Esophagus muscularis mucosa (tissue), 4 donors: ENCODE data around the gene EMC8. TPM values are rescaled to one million over a fixed set of nuclear protein-coding genes. Genes with fewer than 3 reads are reported as not detected.

Experiments used
- DNase-seq: peaks from one replicate; pipeline ENCODE4 v3.0.0-alpha.2; 2017; ENCODE audit errors: extremely low spot score
- H3K27ac ChIP-seq, 4 donors: fragments of 200-600 bp; sonication (generic); replicated peaks in 1 of 4; 1 replicate in 3 of 4; 2 replicates in 1 of 4; pipeline ENCODE4 v1.5.1; 2016 to 2019; ENCODE audit warnings: mild to moderate bottlenecking in 1 of 4
- H3K27me3 ChIP-seq, 4 donors: fragments of 200-600 bp; sonication (generic); one replicate each; pipeline versions ENCODE4 v1.5.1 to v1.6.0; 2016 to 2019
- H3K36me3 ChIP-seq, 4 donors: fragments of 200-600 bp; sonication (generic); one replicate each; pipeline ENCODE4 v1.5.1; 2016 to 2019
- H3K4me1 ChIP-seq, 4 donors: fragments of 200-600 bp; sonication (generic); one replicate each; pipeline ENCODE4 v1.5.1; 2016 to 2019
- H3K4me3 ChIP-seq, 4 donors: fragments of 200-600 bp; sonication (generic); 1 replicate in 2 of 4; 2 replicates in 2 of 4; pipeline ENCODE4 v1.5.1; 2016 to 2019; ENCODE audit warnings: mild to moderate bottlenecking in 4 of 4, moderate library complexity in 1 of 4
- H3K9me3 ChIP-seq, 4 donors: fragments of 200-600 bp; sonication (generic); 1 replicate in 3 of 4; 2 replicates in 1 of 4; pipeline ENCODE4 v1.5.1; 2016 to 2019
- EP300 ChIP-seq: sonication (generic); formaldehyde crosslinking; IDR thresholded peaks from one replicate; pipeline ENCODE4 v1.6.1; 2017; ENCODE audit warnings: antibody characterized with exemption
- POLR2A ChIP-seq: fragments of 450-650 bp; IDR thresholded peaks from one replicate; pipeline ENCODE4 v1.6.1; 2017; ENCODE audit warnings: antibody characterized with exemption, moderate library complexity, mild to moderate bottlenecking, low read depth
- POLR2AphosphoS5 ChIP-seq, 2 donors: sonication (generic); formaldehyde crosslinking; IDR thresholded peaks; one replicate each; pipeline ENCODE4 v1.6.1; 2017; ENCODE audit warnings: antibody characterized with exemption in 2 of 2
- WGBS: methylation state at CpG from one replicate; pipeline ENCODE4 v1.1.5; 2018; 5-methylcytosine and 5-hydroxymethylcytosine counted together
- intact Hi-C: fragments of 100-400 bp; cut with DNase I; formaldehyde crosslinking; loops from one replicate; pipeline ENCODE4 v1.15.1; 2023
- total RNA-seq, 4 donors: library from RNA; depleted of rRNA; stranded (reverse); fragments of >200 nt; gene quantifications; one replicate each; pipeline versions ENCODE4 v1.1.0 to v1.2.1, GENCODE V29; 2016
- TF ChIP-seq, protein P1 (sequence below), 3 experiments: fragments of 200-600 bp in 2 of 3; fragments of 450-650 bp in 1 of 3; sonication (generic) in 2 of 3; IDR thresholded peaks; one replicate each; pipeline ENCODE4 v1.5.1; 2017 to 2019; ENCODE audit warnings: antibody characterized with exemption in 3 of 3, mild to moderate bottlenecking in 2 of 3, moderate library complexity in 1 of 3

Gene EMC8
- total RNA-seq, 4 donors from 2014 or later, result 26.0 to 41.3 (median 27.6) TPM

DNA sequence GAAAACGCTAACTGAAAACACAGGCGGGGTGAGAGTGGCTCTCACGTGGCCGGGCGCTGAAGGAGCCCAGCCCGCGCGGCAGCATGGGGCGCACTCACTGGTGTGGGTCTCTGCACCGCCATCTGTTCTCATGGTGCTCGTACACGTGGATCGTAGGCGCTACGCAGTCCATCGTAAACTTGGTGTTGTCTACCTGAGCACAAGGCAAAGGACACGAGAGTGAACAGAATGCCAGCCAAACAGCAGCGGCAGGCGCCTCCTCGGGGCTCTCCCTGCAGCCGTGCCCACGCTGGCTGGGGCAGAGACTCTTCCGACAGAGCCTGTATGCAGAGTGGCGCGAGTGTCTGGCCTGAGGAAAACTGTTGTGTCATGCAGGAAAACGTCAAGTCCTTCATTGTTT is 19.1 kb downstream of the EMC8 start:
- H3K27me3 ChIP-seq, result no peaks in the 10 kb centered on the region
- 80% methylated on average over 15 of the region's 26 CpGs for WGBS
- no peaks in the 10 kb centered on the region for H3K9me3 ChIP-seq
- H3K27ac ChIP-seq, result no peak overlapping the region
- no peak for DNase-seq
- intact Hi-C loops, result no loop called here
- TF ChIP-seq POLR2A (no peak), EP300 (no peak), POLR2AphosphoS5 (IDR thresholded peaks at IDR 0.05) (no peak)
- TF ChIP-seq, protein P1, sequence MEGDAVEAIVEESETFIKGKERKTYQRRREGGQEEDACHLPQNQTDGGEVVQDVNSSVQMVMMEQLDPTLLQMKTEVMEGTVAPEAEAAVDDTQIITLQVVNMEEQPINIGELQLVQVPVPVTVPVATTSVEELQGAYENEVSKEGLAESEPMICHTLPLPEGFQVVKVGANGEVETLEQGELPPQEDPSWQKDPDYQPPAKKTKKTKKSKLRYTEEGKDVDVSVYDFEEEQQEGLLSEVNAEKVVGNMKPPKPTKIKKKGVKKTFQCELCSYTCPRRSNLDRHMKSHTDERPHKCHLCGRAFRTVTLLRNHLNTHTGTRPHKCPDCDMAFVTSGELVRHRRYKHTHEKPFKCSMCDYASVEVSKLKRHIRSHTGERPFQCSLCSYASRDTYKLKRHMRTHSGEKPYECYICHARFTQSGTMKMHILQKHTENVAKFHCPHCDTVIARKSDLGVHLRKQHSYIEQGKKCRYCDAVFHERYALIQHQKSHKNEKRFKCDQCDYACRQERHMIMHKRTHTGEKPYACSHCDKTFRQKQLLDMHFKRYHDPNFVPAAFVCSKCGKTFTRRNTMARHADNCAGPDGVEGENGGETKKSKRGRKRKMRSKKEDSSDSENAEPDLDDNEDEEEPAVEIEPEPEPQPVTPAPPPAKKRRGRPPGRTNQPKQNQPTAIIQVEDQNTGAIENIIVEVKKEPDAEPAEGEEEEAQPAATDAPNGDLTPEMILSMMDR (IDR thresholded peaks at IDR 0.05), result no peak
- peaks cover 0 to 26% (median 18%) of the 10 kb centered on the region in 4 donors for H3K4me1 ChIP-seq
- no peak overlapping the region for H3K4me3 ChIP-seq
- H3K36me3 ChIP-seq, result peaks cover 32 to 67% (median 55%) of the 10 kb centered on the region in 4 donors

DNA sequence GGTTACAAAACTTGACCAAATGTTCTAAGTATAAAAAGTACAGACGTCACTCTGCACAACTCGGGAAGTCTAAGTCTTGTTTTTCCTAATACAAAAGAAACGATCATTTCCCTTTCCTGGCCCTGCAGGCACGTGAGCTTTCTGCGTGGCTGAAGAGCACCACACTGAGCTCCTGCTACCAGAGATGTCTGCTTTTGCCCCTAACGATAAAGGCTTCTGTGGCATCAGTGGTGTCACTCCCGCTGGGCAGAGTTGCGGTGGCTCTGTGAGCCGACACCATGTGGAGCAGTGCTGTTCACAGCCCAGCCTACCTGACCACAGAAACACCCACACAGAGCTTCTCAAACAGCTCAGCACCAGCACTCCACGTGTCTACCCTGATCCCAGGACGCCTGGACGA is 20.5 kb downstream of the EMC8 start:
- intact Hi-C loops, result no loop called here
- no peak for DNase-seq
- H3K4me3 ChIP-seq, result no peak overlapping the region
- TF ChIP-seq, protein P1 (IDR thresholded peaks at IDR 0.05), result no peak
- TF ChIP-seq POLR2AphosphoS5 (IDR thresholded peaks at IDR 0.05), result peak in 1 of 2 donors; percentile 56
- peaks cover 0 to 26% (median 18%) of the 10 kb centered on the region in 4 donors for H3K4me1 ChIP-seq
- H3K27me3 ChIP-seq, result no peaks in the 10 kb centered on the region
- H3K36me3 ChIP-seq, result peaks cover 32 to 58% (median 53%) of the 10 kb centered on the region in 4 donors
- no peaks in the 10 kb centered on the region for H3K9me3 ChIP-seq
- H3K27ac ChIP-seq, result no peak overlapping the region
- 71% methylated on average over 11 of the region's 12 CpGs for WGBS

DNA sequence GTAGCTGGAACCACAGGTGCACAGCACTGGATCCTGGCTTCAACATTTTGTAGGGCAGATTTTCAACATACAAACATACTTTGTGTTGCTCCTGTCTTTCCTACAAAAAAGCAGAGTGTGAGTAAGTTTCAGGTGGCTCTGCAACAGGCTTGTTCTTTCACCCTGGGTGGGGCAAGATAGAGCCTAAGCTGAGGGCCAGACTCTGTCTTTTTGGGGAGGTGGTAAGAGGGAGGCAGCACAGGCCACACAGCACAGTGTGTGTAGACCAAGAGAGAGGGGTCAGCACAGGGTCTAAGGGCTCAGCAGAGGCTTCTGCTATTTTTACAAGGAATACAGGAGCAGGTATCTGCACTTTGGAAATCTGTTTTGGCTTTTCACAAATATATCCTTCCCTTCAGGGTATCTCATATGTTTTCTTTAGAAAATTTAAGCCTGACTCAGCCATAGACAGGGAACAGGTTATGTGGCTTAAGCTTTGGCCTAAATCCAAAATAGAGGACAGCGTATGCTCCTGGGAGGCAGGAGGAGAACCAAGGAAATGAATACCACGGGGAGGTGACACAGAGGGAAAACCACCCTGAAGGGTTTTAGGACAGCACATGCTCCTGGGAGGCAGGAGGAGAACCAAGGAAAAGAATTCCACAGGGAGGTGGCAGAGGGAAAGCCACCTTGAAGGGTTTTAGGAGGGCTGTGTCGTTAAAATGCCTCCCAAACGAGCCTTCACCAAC is 21.6 kb downstream of the EMC8 start:
- intact Hi-C loops, result no loop called here
- Histone ChIP-seq H3K27me3 (no peaks in the 10 kb centered on the region), H3K4me1 (peaks cover 0 to 16% (median 13%) of the 10 kb centered on the region in 4 donors), H3K9me3 (no peaks in the 10 kb centered on the region), H3K36me3 (peaks cover 32 to 58% (median 53%) of the 10 kb centered on the region in 4 donors), H3K27ac (peak overlapping the region in 1 of 4 donors; percentile 10), H3K4me3 (no peak overlapping the region)
- 78% methylated on average over 4 of the region's 4 CpGs for WGBS
- no peak for TF ChIP-seq POLR2AphosphoS5 (IDR thresholded peaks at IDR 0.05)
- TF ChIP-seq EP300, result no peak
- TF ChIP-seq, protein P1 (IDR thresholded peaks at IDR 0.05), result no peak
- DNase-seq, result no peak

DNA sequence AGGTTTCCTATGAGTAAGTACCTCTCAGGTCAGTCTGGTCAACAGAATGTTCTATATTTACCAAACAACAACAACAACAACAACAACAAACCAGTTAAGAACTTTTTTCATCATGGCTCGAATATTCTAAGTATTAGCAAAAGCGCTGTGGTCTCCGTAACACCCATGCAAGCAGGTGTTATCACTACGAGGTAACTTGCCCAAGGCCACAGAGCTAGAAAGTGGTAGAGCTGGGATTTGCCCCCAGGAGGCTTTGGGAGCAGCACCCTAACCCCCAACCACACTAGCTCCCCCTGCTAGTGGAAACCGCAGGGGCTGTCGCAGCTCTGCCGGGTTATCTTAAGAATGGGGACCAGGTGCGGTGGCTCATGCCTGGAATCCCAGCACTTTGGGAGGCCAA is 24.5 kb downstream of the EMC8 start:
- Histone ChIP-seq H3K27me3 (no peaks in the 10 kb centered on the region), H3K9me3 (no peaks in the 10 kb centered on the region), H3K4me3 (no peak overlapping the region), H3K36me3 (peaks cover 21 to 50% (median 38%) of the 10 kb centered on the region in 4 donors), H3K27ac (no peak overlapping the region), H3K4me1 (no peaks in the 10 kb centered on the region)
- intact Hi-C loops, result no loop called here
- WGBS, result 91% methylated on average over 6 of the region's 8 CpGs
- TF ChIP-seq POLR2A (no peak), EP300 (no peak), POLR2AphosphoS5 (IDR thresholded peaks at IDR 0.05) (no peak)
- TF ChIP-seq, protein P1 (IDR thresholded peaks at IDR 0.05), result no peak
- DNase-seq, result no peak

DNA sequence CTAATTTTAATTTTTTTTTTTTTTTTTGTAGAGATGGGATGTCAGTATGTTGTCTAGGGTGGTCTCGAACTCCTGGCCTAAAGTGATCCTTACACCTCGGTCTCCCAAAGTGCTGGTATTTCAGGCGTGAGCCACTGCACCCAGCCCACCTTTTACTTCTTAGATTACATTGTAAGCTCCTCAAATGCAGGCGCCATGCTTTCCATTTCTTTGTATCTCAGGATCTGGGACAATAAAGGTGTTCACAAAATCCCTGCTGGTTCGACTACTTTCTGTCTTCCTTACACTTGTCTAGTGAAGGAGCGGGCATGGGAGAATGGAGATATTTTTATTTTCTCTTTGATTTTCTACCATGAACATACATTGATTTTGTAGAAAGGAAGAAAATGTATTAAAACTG is 25.2 kb downstream of the EMC8 start:
- H3K9me3 ChIP-seq, result no peaks in the 10 kb centered on the region
- TF ChIP-seq EP300 (no peak), POLR2AphosphoS5 (IDR thresholded peaks at IDR 0.05) (no peak), POLR2A (no peak)
- TF ChIP-seq, protein P1 (IDR thresholded peaks at IDR 0.05), result no peak
- intact Hi-C loops, result no loop called here

More for the DNA sequence above, 25.2 kb downstream of the EMC8 start:
- DNase-seq, result no peak
- peaks cover 15 to 44% (median 31%) of the 10 kb centered on the region in 4 donors for H3K36me3 ChIP-seq
- no peak overlapping the region for H3K4me3 ChIP-seq
- no peak overlapping the region for H3K27ac ChIP-seq
- no peaks in the 10 kb centered on the region for H3K4me1 ChIP-seq
- no peaks in the 10 kb centered on the region for H3K27me3 ChIP-seq
- WGBS, result 75% methylated on average over 6 of the region's 6 CpGs
